Measurements from ENCODE around the gene PVALB.

The PVALB gene

GRCh38 chr22:36816636-36817524, at the start of gene PVALB:
PVALB (minus strand) TSS chr22:36817035; CDS start chr22:36817005, 30 bp downstream.
- H3K4me3 Mint-ChIP-seq = peak within 1 kb of the TSS; percentile 19
- no peaks in the 10 kb centered on the region for H3K9me3 Mint-ChIP-seq
- no peaks in the 10 kb centered on the region for H3K36me3 Mint-ChIP-seq
- H3K4me1 Mint-ChIP-seq = peaks cover 19% of the 10 kb centered on the region
- peaks cover 36% of the 10 kb centered on the region for H3K27me3 Mint-ChIP-seq
- H3K27ac Mint-ChIP-seq = no peak within 1 kb of the TSS

DNA sequence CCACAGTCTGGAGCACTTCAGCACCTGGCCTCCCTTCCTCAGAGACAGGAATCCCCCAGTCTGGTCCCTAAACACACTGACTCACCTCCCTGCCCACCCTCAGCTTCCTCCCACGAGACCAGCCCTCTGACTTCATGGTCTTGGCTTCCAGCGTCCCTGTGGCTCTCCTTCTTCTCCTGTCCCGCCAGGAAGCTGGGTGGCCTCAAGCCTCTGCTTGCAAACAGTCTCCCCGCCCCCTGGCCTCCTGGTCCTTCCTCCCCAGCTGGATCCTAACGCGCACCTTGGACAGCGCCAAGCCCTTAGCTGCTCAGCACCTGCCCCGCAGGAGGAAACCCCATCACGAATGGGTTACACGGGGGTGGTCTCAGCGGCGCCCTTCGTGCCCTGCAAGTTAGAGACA, 48.5 kb upstream of the PVALB start:
- Mint-ChIP-seq H3K9me3 (no peaks in the 10 kb centered on the region), H3K4me1 (no peaks in the 10 kb centered on the region), H3K27me3 (peaks cover 1% of the 10 kb centered on the region), H3K27ac (no peak overlapping the region), H3K36me3 (no peaks in the 10 kb centered on the region), H3K4me3 (no peak overlapping the region)

DNA sequence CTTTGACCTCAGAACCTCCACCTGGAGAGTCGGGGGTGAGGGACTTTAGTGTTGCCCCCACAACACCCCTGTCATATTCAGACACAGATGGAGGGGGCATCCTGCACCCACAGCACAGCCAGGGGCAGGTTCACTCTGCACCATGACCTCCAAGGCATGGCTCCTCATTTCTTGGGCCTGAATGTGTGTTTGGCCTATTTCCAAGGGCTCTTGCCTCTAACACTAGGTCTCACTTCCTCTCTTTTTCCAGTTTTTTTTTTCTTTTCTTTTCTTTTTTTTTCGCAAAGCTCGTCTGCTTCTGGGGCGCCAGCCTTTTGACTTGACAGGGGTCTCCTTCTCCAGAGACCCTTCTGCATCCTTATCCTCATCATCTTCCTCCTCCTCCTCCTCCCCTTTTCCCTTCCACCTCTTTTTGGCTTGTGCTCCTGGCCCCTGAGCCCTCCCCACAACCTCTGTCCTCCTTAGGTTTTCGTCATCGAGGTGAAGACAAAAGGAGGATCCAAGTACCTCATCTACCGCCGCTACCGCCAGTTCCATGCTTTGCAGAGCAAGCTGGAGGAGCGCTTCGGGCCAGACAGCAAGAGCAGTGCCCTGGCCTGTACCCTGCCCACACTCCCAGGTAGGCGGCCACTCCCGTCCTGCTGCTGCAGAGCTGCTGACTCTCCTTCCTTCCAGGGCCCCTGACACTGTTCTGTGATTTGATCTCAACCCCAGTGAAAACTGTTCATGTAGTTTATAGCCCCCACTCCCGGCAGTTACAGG, 47.8 kb upstream of the PVALB start:
- H3K27me3 Mint-ChIP-seq = no peaks in the 10 kb centered on the region
- no peaks in the 10 kb centered on the region for H3K36me3 Mint-ChIP-seq
- peak overlapping the region; percentile 53 for H3K27ac Mint-ChIP-seq
- H3K4me3 Mint-ChIP-seq = no peak overlapping the region
- H3K4me1 Mint-ChIP-seq = no peaks in the 10 kb centered on the region
- no peaks in the 10 kb centered on the region for H3K9me3 Mint-ChIP-seq

GRCh38 chr22:36863979-36864378, 47.1 kb upstream of the PVALB start:
- Mint-ChIP-seq H3K36me3 (no peaks in the 10 kb centered on the region), H3K27me3 (no peaks in the 10 kb centered on the region), H3K27ac (no peak overlapping the region), H3K4me3 (no peak overlapping the region), H3K9me3 (no peaks in the 10 kb centered on the region), H3K4me1 (no peaks in the 10 kb centered on the region)

DNA sequence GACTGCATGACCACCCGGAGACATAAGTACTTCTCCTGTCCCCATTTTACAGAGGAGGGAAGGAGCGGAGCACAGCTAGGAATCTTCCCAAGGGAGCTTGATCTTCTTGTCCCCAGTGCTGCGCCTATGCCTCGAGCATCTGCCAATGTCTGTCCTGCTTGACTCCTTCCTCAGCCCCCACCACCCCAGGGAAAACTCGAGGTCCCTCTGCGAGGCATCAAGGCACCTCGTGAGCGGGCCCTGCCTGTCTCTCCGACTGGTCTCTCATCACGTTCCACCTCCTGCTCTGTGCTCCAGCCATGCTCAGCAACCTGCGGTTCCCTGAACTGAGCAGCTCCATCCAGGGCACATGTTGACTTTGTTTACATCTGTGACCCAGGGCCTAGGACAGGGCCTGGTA, 46.4 kb upstream of the PVALB start:
- Mint-ChIP-seq H3K36me3 (no peaks in the 10 kb centered on the region), H3K4me1 (no peaks in the 10 kb centered on the region), H3K27me3 (no peaks in the 10 kb centered on the region), H3K9me3 (no peaks in the 10 kb centered on the region), H3K4me3 (no peak overlapping the region), H3K27ac (no peak overlapping the region)

DNA sequence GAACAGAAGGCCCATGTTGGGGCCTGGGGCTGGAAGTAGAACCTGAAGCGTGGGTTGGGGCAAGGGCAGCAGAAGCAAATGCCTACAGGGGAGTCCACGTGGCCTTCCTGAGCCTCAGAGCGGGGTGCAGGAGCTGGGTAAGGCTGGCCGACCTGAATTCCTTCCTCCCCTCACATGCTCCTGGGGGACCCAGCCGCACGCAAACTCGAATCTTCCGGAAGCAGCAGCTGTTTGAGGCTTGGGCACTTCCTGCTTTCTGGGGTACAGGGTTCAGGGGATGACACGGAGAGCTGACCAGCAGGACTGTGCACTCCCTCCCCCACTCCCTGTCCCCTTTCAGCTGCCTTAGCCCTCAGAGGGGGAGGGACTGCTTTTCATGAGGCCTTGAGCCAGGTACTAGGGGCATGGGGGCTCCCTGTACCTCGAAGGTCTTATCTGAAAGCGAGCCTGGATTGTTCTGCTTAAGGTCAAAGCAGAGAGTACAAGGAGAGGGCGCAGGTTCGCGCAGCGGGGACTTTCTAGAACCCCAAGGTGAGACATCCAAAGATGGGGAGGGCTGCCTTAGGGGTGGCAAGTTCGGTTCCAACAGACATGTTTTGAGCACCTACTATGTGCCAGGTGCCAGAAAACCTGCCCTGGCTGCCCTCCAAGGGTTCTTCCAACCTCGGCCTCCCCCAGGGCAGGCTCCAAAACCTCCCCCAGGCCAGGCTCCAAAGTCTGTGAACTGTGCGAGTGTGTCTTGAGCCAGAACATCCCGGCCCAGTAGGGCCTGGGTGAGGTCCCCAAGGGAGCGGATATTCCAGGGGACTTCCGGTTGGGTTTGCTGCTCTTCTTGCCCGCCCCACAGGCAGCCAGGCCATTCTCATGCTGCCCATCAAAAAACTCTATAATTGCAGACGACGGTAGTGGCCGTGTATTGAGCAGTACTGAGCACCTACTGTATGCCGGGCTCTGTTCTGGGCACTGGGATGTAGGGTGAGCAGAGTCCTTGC, 45.7 kb upstream of the PVALB start:
- H3K9me3 Mint-ChIP-seq = no peaks in the 10 kb centered on the region
- H3K27ac Mint-ChIP-seq = no peak overlapping the region
- H3K4me3 Mint-ChIP-seq = no peak overlapping the region
- no peaks in the 10 kb centered on the region for H3K36me3 Mint-ChIP-seq
- H3K27me3 Mint-ChIP-seq = no peaks in the 10 kb centered on the region
- H3K4me1 Mint-ChIP-seq = no peaks in the 10 kb centered on the region

GRCh38 chr22:36860821-36861659, 44.2 kb upstream of the PVALB start, which contains the start of gene NCF4:
NCF4 (plus strand) TSS chr22:36861006; CDS start chr22:36861172, 166 bp downstream.
- H3K27me3 Mint-ChIP-seq = peaks cover 2% of the 10 kb centered on the region
- H3K4me3 Mint-ChIP-seq = no peak within 1 kb of the TSS
- H3K9me3 Mint-ChIP-seq = no peaks in the 10 kb centered on the region
- peak within 1 kb of the TSS; percentile 18 for H3K27ac Mint-ChIP-seq
- no peaks in the 10 kb centered on the region for H3K36me3 Mint-ChIP-seq
- H3K4me1 Mint-ChIP-seq = peaks cover 6% of the 10 kb centered on the region

DNA sequence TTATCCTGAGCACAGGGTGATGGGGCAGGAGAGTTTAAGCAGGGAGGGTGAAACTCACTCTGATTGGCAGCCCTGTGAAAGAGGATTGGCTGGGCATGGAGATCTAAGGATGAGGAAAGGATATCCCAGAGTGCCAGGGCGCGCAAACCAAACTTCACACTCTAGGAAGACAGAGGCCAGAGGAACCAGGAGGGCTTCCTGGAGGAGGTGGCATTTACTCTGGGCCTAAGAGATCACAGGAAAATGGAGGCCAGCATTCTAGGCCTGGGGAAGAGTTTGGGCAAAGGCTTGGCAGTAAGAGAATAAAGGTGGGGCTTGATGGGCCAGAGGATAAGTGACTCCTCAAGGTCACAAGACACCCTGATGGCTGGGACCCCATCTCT, 43.6 kb upstream of the PVALB start:
- H3K4me1 Mint-ChIP-seq = peaks cover 6% of the 10 kb centered on the region
- H3K36me3 Mint-ChIP-seq = no peaks in the 10 kb centered on the region
- no peak overlapping the region for H3K4me3 Mint-ChIP-seq
- peaks cover 2% of the 10 kb centered on the region for H3K27me3 Mint-ChIP-seq
- no peaks in the 10 kb centered on the region for H3K9me3 Mint-ChIP-seq
- peak overlapping the region; percentile 6 for H3K27ac Mint-ChIP-seq

GRCh38 chr22:36860017-36860416, 43.2 kb upstream of the PVALB start:
- no peaks in the 10 kb centered on the region for H3K36me3 Mint-ChIP-seq
- peaks cover 6% of the 10 kb centered on the region for H3K4me1 Mint-ChIP-seq
- no peak overlapping the region for H3K4me3 Mint-ChIP-seq
- peaks cover 2% of the 10 kb centered on the region for H3K27me3 Mint-ChIP-seq
- peak overlapping the region; percentile 6 for H3K27ac Mint-ChIP-seq
- no peaks in the 10 kb centered on the region for H3K9me3 Mint-ChIP-seq

- no peak overlapping the region for H3K27ac Mint-ChIP-seq
- peaks cover 2% of the 10 kb centered on the region for H3K27me3 Mint-ChIP-seq
- H3K4me3 Mint-ChIP-seq = no peak overlapping the region
- H3K36me3 Mint-ChIP-seq = no peaks in the 10 kb centered on the region
- H3K9me3 Mint-ChIP-seq = no peaks in the 10 kb centered on the region
- H3K4me1 Mint-ChIP-seq = peaks cover 6% of the 10 kb centered on the region
Observed at GRCh38 chr22:36858966-36859365, 42.1 kb upstream of the PVALB start.

- H3K27me3 Mint-ChIP-seq = peaks cover 2% of the 10 kb centered on the region
- no peak overlapping the region for H3K4me3 Mint-ChIP-seq
- H3K4me1 Mint-ChIP-seq = peaks cover 12% of the 10 kb centered on the region
- H3K36me3 Mint-ChIP-seq = no peaks in the 10 kb centered on the region
- no peaks in the 10 kb centered on the region for H3K9me3 Mint-ChIP-seq
- H3K27ac Mint-ChIP-seq = no peak overlapping the region
Observed at GRCh38 chr22:36858156-36858555, 41.3 kb upstream of the PVALB start.

DNA sequence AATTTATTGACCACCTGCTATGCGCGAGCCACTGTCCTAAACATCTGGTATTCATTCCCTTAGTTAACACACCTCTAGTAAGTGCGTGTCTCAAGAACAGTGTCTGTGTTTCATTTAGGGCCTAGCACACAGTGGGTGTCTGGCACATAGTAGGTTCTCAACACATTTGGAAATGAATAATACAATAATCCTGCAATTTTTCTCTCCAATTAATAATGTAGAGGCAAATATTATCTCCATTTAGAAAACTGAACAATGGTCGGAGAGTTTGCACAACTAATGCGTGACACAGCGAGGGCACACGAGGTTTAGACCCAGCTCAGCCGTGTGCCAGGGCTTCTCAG, 39.9 kb upstream of the PVALB start:
- Mint-ChIP-seq H3K27ac (no peak overlapping the region), H3K27me3 (peaks cover 2% of the 10 kb centered on the region), H3K4me3 (no peak overlapping the region), H3K36me3 (peaks cover 2% of the 10 kb centered on the region), H3K9me3 (no peaks in the 10 kb centered on the region), H3K4me1 (peaks cover 14% of the 10 kb centered on the region)

- Mint-ChIP-seq H3K36me3 (peaks cover 2% of the 10 kb centered on the region), H3K4me3 (peak overlapping the region; percentile 34), H3K9me3 (no peaks in the 10 kb centered on the region), H3K4me1 (peaks cover 14% of the 10 kb centered on the region), H3K27ac (peak overlapping the region; percentile 66), H3K27me3 (peaks cover 2% of the 10 kb centered on the region)
Observed at GRCh38 chr22:36856121-36856791, 39.4 kb upstream of the PVALB start.

- Mint-ChIP-seq H3K4me3 (no peak overlapping the region), H3K27me3 (peaks cover 2% of the 10 kb centered on the region), H3K36me3 (peaks cover 2% of the 10 kb centered on the region), H3K9me3 (no peaks in the 10 kb centered on the region), H3K4me1 (peaks cover 14% of the 10 kb centered on the region), H3K27ac (no peak overlapping the region)
Observed at GRCh38 chr22:36855478-36855877, 38.6 kb upstream of the PVALB start.

All from activated naive CD4-positive, alpha-beta T cell treated with anti-CD3 and anti-CD28 coated beads, Interleukin-2, amount 50 U/mL, for 24 hours (primary cell).